Inflammatory macrophage (primary cell): ENCODE data around the gene PEMT.

ENCODE experiments used
- DNase-seq, 2 donors: peaks; one replicate each; pipeline ENCODE4 v3.0.0-alpha.2; 2020 to 2022

Gene PEMT

GRCh38 chr17:17513626-17514025 lies 77.9 kb downstream of the PEMT start:
- DNase-seq, result no peak

- DNase-seq, result no peak
These were observed 78.6 kb downstream of the PEMT start for GRCh38 chr17:17512866-17513265.

- DNase-seq, result no peak
These were observed 79.3 kb downstream of the PEMT start for GRCh38 chr17:17511881-17512858.

- DNase-seq, result no peak
These were observed 80.2 kb downstream of the PEMT start for GRCh38 chr17:17511293-17511741.

GRCh38 chr17:17510456-17511292 lies 80.8 kb downstream of the PEMT start:
- no peak for DNase-seq

GRCh38 chr17:17509601-17510425 lies 81.7 kb downstream of the PEMT start:
- no peak for DNase-seq

GRCh38 chr17:17508646-17509591 lies 82.6 kb downstream of the PEMT start:
- DNase-seq, result no peak

GRCh38 chr17:17508019-17508535 lies 83.4 kb downstream of the PEMT start:
- no peak for DNase-seq

GRCh38 chr17:17507465-17508011 lies 84.0 kb downstream of the PEMT start:
- no peak for DNase-seq

- DNase-seq, result no peak
These were observed 84.5 kb downstream of the PEMT start for GRCh38 chr17:17506893-17507464.

- no peak for DNase-seq
These were observed 85.2 kb downstream of the PEMT start for GRCh38 chr17:17506181-17506741.

GRCh38 chr17:17505610-17506171 lies 85.8 kb downstream of the PEMT start:
- DNase-seq, result no peak

- no peak for DNase-seq
These were observed 86.4 kb downstream of the PEMT start for GRCh38 chr17:17505151-17505550.

GRCh38 chr17:17504341-17505140 lies 87.0 kb downstream of the PEMT start:
- no peak for DNase-seq

GRCh38 chr17:17503566-17504130 lies 87.9 kb downstream of the PEMT start:
- DNase-seq, result no peak

GRCh38 chr17:17502741-17503565 lies 88.6 kb downstream of the PEMT start:
- DNase-seq, result no peak

GRCh38 chr17:17500999-17501605 lies 90.4 kb downstream of the PEMT start:
- DNase-seq, result no peak
